ENCODE data around the gene BCL2A1.
A peak's percentile ranks its signal among the peaks of the same experiment; 100 is the strongest.
"Not testable (repeated sequence)": the region's sequence is repeated elsewhere in the genome, so short reads cannot be mapped to it uniquely, and the experiment has no call there.

The BCL2A1 gene

GRCh38 chr15:79930516-79930915 lies 40.5 kb downstream of the BCL2A1 start:
- DNase-seq (ENCODE audit: insufficient read length, low spot score): no peak
- no peak for TF ChIP-seq POLR2A (IDR thresholded peaks at IDR 0.05; ENCODE audit: low read depth, low read length)
- TF ChIP-seq POU2F2 (IDR thresholded peaks at IDR 0.05; ENCODE audit: low read depth, low read length): no peak
- TF ChIP-seq SPI1 (IDR thresholded peaks at IDR 0.05; ENCODE audit: low read depth, low read length): no peak
- TF ChIP-seq TAF1 (IDR thresholded peaks at IDR 0.05; ENCODE audit: low read depth, low read length): no peak
- TF ChIP-seq PAX5 (IDR thresholded peaks at IDR 0.05; ENCODE audit: insufficient read depth, low read length, severe bottlenecking): no peak
- no peak for TF ChIP-seq POLR2AphosphoS5 (IDR thresholded peaks at IDR 0.05; ENCODE audit: low read depth, low read length)
- FAIRE-seq: no peak

GRCh38 chr15:79929412-79929811 lies 41.6 kb downstream of the BCL2A1 start:
- no peak for TF ChIP-seq PAX5 (IDR thresholded peaks at IDR 0.05; ENCODE audit: insufficient read depth, low read length, severe bottlenecking)
- TF ChIP-seq POLR2A (IDR thresholded peaks at IDR 0.05; ENCODE audit: low read depth, low read length): no peak
- no peak for TF ChIP-seq SPI1 (IDR thresholded peaks at IDR 0.05; ENCODE audit: low read depth, low read length)
- TF ChIP-seq POLR2AphosphoS5 (IDR thresholded peaks at IDR 0.05; ENCODE audit: low read depth, low read length): no peak
- no peak for TF ChIP-seq POU2F2 (IDR thresholded peaks at IDR 0.05; ENCODE audit: low read depth, low read length)
- TF ChIP-seq TAF1 (IDR thresholded peaks at IDR 0.05; ENCODE audit: low read depth, low read length): no peak
- DNase-seq (ENCODE audit: insufficient read length, low spot score) (no peak), FAIRE-seq (no peak)

GRCh38 chr15:79926116-79926515 lies 44.9 kb downstream of the BCL2A1 start:
- DNase-seq (ENCODE audit: insufficient read length, low spot score); FAIRE-seq: not testable (repeated sequence)

GRCh38 chr15:79924379-79924778 lies 46.6 kb downstream of the BCL2A1 start:
- DNase-seq (ENCODE audit: insufficient read length, low spot score) (no peak), FAIRE-seq (no peak)
- TF ChIP-seq POLR2A (IDR thresholded peaks at IDR 0.05; ENCODE audit: low read depth, low read length) (no peak), POLR2AphosphoS5 (IDR thresholded peaks at IDR 0.05; ENCODE audit: low read depth, low read length) (no peak), PAX5 (IDR thresholded peaks at IDR 0.05; ENCODE audit: insufficient read depth, low read length, severe bottlenecking) (no peak), TAF1 (IDR thresholded peaks at IDR 0.05; ENCODE audit: low read depth, low read length) (no peak), SPI1 (IDR thresholded peaks at IDR 0.05; ENCODE audit: low read depth, low read length) (no peak), POU2F2 (IDR thresholded peaks at IDR 0.05; ENCODE audit: low read depth, low read length) (no peak)

DNA sequence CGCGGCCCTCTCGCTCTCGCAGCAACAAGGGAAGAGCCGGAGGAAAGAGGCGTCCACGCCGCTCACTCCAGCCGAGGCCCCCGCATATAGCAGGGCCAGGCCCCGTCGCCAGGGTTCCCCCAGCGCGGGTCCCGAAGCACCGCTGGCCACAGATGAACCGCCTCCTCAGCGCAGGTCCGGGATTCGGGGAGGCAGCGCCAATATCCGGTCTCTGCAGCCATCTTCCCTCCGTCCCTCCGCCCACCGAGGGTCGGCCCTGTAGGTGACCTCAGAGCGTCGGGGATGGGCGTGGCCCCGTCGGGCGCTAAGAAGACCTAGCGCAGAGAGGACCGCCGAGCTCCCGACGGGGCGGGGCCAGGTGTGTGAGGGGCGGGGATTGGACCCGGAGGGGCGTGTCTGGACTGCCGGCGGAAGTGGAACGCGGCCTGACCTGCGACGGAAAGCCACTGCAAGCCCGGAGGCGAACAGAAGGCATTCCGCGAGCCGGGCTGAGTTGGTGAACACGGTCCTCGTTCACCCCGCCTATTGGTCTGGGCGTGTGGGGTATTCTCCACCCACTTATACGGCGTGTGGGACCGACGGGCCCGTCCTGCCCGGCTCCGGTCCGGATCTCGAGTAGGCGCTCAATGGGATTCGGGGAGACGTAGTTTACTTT lies 47.4 kb downstream of the BCL2A1 start:
- peak; percentile 99 for FAIRE-seq
- TF ChIP-seq POLR2A (IDR thresholded peaks at IDR 0.05; ENCODE audit: low read depth, low read length): peak; percentile 99
- peak; percentile 83 for TF ChIP-seq POU2F2 (IDR thresholded peaks at IDR 0.05; ENCODE audit: low read depth, low read length)
- TF ChIP-seq TAF1 (IDR thresholded peaks at IDR 0.05; ENCODE audit: low read depth, low read length): peak; percentile 92
- TF ChIP-seq PAX5 (IDR thresholded peaks at IDR 0.05; ENCODE audit: insufficient read depth, low read length, severe bottlenecking): no peak
- TF ChIP-seq SPI1 (IDR thresholded peaks at IDR 0.05; ENCODE audit: low read depth, low read length): peak; percentile 37; the same call in 1 of the 2 replicates
- peak; percentile 96 for TF ChIP-seq POLR2AphosphoS5 (IDR thresholded peaks at IDR 0.05; ENCODE audit: low read depth, low read length)
- peak; percentile 97 for DNase-seq (ENCODE audit: insufficient read length, low spot score)

- peak; percentile 74 for DNase-seq (ENCODE audit: insufficient read length, low spot score)
- no peak for FAIRE-seq
- no peak for TF ChIP-seq SPI1 (IDR thresholded peaks at IDR 0.05; ENCODE audit: low read depth, low read length)
- TF ChIP-seq POLR2A (IDR thresholded peaks at IDR 0.05; ENCODE audit: low read depth, low read length): no peak; the same call in 1 of the 2 replicates
- TF ChIP-seq TAF1 (IDR thresholded peaks at IDR 0.05; ENCODE audit: low read depth, low read length): no peak
- TF ChIP-seq PAX5 (IDR thresholded peaks at IDR 0.05; ENCODE audit: insufficient read depth, low read length, severe bottlenecking): no peak
- TF ChIP-seq POU2F2 (IDR thresholded peaks at IDR 0.05; ENCODE audit: low read depth, low read length): no peak
- TF ChIP-seq POLR2AphosphoS5 (IDR thresholded peaks at IDR 0.05; ENCODE audit: low read depth, low read length): peak; percentile 16
These were observed 47.9 kb downstream of the BCL2A1 start for GRCh38 chr15:79923079-79923514.

- no peak for TF ChIP-seq POU2F2 (IDR thresholded peaks at IDR 0.05; ENCODE audit: low read depth, low read length)
- no peak for TF ChIP-seq PAX5 (IDR thresholded peaks at IDR 0.05; ENCODE audit: insufficient read depth, low read length, severe bottlenecking)
- no peak for TF ChIP-seq POLR2A (IDR thresholded peaks at IDR 0.05; ENCODE audit: low read depth, low read length)
- TF ChIP-seq SPI1 (IDR thresholded peaks at IDR 0.05; ENCODE audit: low read depth, low read length): no peak
- no peak for TF ChIP-seq POLR2AphosphoS5 (IDR thresholded peaks at IDR 0.05; ENCODE audit: low read depth, low read length)
- TF ChIP-seq TAF1 (IDR thresholded peaks at IDR 0.05; ENCODE audit: low read depth, low read length): no peak
- DNase-seq (ENCODE audit: insufficient read length, low spot score) (no peak), FAIRE-seq (no peak)
These were observed 48.4 kb downstream of the BCL2A1 start for GRCh38 chr15:79922512-79923078.

DNA sequence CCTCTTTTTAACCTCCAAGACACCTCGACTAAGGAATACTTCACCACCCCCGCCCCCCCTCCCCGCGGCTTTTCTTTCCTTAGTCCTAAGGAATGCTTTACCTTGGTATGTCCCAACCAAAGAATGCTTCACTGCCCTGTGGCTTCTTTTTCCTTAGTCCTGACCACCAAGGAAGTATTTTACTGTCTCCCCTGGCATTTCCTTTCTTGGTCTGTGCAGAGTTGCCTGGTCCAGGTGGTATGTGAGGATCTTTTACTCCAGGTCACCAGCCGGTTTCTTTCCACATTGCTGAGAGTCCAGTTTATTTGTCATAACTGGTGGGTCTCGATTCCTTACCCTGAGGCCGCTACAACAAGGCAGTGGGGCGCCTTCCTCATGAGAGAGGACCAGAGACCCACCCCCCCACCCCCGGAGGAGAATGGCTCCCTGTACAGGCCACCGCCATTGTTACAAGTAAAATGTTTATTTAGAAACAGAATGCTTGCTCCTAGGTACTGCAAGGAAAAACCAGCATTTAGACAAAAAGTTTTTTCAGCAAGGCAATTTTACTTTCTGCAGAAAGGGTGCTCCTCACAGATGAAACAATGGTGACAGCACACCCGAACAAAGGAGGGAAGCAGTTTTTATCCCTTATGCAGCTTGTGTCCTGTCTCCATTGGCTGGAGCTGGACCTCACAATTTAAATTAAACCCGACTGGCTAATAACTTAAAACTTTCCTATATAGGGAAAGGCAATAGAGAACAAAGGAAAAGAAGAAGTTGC lies 51.1 kb downstream of the BCL2A1 start:
- no peak for TF ChIP-seq PAX5 (IDR thresholded peaks at IDR 0.05; ENCODE audit: insufficient read depth, low read length, severe bottlenecking)
- TF ChIP-seq SPI1 (IDR thresholded peaks at IDR 0.05; ENCODE audit: low read depth, low read length): no peak
- no peak for TF ChIP-seq TAF1 (IDR thresholded peaks at IDR 0.05; ENCODE audit: low read depth, low read length)
- no peak for TF ChIP-seq POLR2A (IDR thresholded peaks at IDR 0.05; ENCODE audit: low read depth, low read length)
- TF ChIP-seq POLR2AphosphoS5 (IDR thresholded peaks at IDR 0.05; ENCODE audit: low read depth, low read length): no peak
- TF ChIP-seq POU2F2 (IDR thresholded peaks at IDR 0.05; ENCODE audit: low read depth, low read length): no peak
- DNase-seq (ENCODE audit: insufficient read length, low spot score): no peak
- no peak for FAIRE-seq

DNA sequence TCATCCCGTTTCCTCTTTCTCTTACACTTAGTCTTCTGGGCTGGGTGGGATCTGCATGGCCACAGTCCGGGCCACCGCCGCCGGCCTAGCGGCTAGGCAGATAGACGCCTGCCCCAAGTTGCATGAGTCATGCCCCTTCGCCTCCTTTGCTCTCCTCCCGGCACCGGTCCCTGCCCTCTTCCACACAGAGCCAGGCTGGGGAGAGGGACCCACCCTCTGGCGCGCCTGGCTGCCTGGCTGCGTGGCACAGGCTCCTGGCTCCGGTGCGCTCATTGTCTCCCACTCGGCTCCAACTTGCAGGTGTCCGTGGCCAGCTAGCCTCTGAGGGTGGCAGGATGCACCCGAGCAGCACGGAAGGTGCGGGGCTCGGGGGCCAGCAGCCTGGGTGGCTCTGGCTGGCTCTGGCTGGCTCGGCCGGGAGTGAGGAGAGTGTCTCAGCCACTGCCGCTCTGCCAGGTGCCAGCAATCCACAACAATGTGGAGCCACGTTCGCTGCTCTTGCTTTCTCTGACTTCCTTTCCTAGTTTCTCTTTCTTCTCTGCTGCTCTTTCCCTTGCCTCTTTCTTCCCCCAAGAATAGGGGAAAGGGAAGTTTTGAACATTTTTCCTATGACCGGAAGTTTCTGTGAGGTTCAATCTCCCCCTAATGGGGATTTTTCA lies 51.8 kb downstream of the BCL2A1 start:
- DNase-seq (ENCODE audit: insufficient read length, low spot score): no peak
- no peak for FAIRE-seq
- TF ChIP-seq SPI1 (IDR thresholded peaks at IDR 0.05; ENCODE audit: low read depth, low read length): no peak
- 0 out of 2 replicates have a peak, but pooled peaks have one; percentile 28 for TF ChIP-seq POLR2AphosphoS5 (IDR thresholded peaks at IDR 0.05; ENCODE audit: low read depth, low read length)
- no peak for TF ChIP-seq POU2F2 (IDR thresholded peaks at IDR 0.05; ENCODE audit: low read depth, low read length)

All from GM12891 (cell line).